ENCODE measurements around the gene FSTL1.

FSTL1 gene, protein sequence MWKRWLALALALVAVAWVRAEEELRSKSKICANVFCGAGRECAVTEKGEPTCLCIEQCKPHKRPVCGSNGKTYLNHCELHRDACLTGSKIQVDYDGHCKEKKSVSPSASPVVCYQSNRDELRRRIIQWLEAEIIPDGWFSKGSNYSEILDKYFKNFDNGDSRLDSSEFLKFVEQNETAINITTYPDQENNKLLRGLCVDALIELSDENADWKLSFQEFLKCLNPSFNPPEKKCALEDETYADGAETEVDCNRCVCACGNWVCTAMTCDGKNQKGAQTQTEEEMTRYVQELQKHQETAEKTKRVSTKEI

DNA sequence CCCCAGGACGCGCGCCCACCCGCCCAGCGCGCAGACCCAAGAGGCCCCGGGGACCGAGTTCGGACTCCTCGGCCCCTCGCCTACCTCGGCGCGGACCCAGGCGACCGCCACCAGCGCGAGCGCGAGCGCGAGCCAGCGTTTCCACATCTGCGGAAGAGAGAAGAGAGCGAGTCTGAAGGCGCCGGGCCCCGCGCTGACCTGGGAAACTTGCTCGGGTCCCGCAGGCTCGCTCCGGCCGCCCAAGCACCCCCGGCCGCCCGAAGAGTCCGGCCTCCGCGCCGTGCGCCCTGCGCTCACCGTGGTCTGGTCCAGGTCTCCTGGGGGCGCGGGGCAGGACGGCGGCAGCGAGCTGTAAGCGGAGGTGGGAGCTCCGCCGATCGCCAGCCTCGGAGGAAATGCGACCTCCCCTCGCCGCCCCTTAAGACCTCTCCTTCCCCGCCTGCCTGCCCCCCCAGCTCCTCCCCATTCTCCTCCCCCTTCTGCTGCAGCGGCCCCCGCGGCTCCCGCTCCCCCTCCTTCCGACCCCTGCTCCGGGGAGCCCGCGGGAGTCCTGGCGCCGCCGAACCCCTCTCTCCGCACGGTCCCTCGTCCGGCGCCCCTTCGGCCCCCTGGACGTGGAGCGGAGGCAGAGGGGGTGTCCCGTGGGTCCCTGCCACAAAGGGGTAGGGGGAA lies at the start of gene FSTL1:
FSTL1 (minus strand) TSS at position 393 of the 672 bp plus-strand sequence; CDS start at position 147, 246 bp downstream.
- no peak for DNase-seq (ENCODE audit: low read depth in 2 of 2)

DNA sequence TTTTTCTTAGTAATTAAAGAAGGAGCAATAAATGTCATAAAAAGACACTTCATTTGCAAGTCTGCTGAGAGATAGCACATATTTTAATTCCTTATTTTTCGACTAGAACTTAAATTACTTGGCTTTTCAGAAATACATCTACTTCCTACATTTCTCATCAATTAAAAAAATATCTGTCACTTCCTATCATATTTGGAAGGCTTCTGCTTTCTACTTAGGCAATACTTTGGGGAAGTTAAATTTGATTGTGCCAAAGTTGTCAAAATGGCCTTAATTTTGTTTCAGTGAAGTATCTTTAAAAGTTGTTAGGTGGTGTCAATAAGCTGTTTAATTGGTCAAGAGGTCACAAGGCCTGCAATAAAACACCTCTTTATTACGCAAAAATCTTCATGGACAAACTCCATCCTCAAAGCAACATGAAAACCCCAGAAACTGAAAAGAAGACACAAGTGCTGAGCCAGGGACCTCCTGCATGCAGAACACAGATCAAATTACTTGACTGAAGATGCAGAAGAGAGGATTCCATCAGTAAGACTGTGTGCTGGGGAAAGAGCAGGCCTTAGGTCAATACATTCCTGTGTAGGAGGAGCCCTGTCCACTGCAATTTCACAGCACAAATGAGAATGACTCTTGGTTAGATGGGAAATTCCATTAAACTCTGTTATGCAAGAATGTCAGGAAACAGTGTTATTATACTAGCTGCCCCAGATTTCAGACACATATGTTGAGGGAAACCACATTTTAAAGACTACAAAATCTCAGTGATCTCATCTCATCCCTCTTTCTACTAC lies 48.0 kb upstream of the FSTL1 start:
- DNase-seq (ENCODE audit: low read depth in 2 of 2), result no peak

DNA sequence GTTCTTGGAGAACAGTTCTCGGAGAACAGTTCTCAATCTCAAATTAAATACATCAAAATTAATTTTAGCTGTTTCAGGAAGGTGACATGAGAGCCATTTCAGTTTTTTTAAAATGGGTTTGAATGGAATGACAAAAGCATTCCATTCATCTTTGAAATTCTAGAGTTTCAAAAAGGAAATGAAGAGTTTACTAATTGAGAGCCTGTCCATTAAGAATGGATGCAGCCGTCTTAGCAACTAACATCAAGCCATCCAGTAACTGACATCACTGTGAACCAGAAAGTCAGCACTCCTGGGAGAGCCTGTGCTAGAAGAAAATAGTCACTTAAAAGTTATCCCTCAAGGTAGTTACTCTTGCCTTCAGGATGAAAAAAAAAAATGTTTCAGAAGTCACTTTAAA lies 47.0 kb upstream of the FSTL1 start:
- DNase-seq (ENCODE audit: low read depth in 2 of 2), result no peak

DNA sequence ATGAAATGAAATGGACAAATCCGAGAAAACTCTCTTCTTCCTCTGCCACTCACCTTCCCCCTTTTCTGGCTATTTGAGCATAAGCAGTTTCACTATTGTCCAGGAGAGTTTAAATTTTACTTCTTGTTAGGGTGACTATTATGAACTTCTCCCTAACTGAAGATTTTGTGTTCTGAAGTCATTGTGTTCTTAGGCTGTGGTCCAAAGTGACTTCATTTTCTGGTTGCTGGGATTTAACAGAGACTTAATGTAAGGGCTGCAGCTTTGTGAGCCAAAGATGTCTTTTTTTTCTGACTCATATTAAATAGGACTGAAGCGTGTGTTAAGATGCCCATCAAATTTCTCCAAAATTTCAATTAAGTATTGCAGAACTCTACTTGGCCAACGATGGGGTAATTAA lies 46.5 kb upstream of the FSTL1 start:
- DNase-seq (ENCODE audit: low read depth in 2 of 2), result no peak

DNA sequence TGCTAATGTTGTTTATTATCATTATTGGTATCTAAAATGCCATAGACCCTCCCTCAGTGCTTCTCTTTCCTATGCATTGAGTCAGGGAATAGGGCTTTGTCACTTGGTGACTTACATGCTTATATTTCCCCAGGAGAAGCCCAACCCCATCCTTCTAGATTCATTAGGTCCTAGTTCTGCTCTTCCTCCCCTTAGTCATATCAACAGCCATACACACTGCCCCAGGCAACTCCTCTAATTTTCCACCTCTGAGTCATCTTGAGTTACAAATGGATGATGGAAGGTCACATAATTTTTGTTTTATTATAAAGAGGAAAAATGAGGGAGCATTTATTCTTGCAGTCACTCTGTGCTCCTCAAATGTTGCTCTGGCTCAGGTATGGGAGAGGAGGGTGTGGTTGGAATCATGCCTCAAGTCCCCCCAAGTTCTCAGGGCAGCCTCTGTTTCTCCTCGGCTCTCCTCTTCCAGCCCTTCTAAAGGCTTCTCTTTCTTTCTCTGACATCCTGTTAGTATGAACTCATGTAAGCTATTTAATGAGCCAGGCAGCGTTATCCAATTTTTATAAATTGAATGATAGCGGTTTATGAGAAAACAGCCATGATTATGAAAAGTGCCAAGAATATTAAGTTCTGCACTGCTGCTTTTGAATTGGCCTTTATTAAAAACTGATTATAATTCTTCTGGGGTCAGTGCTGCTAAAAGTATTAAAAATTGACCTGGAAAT lies 45.6 kb upstream of the FSTL1 start:
- no peak for DNase-seq (ENCODE audit: low read depth in 2 of 2)

DNA sequence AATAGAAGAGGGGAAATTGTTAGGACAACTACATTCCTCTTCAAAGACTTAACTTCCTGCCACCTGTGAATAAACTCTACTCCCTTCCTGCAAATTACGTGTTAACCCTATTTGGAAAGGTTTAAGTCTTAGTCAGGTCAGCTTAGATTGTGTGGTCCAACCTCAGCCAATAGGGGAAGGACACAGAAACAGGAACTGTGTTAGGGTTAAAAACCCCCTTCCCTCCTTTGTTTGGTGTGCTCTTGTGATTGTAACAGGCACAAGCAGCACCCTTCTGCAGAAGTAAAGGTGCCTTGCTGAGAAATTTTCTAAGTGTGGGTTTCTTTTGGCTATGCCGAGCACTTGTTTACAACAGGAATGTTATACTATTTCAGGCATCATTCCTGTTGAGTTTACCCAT lies 45.0 kb upstream of the FSTL1 start:
- no peak for DNase-seq (ENCODE audit: low read depth in 2 of 2)

DNA sequence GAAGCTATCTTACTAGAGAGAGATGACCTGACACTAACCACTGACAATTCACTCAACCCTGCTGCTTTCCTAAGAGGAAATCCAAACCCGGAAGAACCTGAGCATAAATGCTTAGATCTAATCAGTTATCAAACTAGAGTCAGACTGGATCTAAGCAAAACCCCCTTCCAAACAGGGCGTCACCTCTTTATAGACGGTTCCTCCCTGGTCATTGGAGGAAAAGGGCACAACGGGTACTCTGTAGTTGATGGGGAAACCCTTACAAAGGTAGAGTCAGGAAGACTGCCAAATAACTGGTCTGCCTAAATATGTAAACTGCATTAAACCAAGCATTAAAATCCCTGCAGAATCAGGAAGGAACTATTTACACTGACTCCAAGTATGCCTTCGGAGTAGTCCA lies 41.3 kb upstream of the FSTL1 start:
- DNase-seq (ENCODE audit: low read depth in 2 of 2), result no peak

DNA sequence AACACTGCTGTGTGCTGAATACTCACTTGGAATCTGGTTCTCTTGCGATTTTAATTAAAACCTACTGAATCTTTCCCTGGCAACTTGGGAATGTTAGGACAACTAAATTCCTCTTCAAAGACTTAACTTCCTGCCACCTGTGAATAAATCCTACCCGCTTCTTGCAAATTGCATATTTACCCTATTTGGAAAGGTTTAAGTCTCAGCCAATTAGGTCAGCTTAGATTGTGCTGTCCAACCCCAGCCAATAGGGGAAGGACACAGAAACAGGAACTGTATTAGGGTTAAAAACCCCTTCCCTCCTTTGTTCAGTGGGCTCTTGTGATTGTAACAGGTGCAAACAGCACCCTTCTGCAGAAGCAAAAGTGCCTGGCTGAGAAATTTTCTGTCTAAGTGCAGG lies 38.6 kb upstream of the FSTL1 start:
- DNase-seq (ENCODE audit: low read depth in 2 of 2), result no peak

DNA sequence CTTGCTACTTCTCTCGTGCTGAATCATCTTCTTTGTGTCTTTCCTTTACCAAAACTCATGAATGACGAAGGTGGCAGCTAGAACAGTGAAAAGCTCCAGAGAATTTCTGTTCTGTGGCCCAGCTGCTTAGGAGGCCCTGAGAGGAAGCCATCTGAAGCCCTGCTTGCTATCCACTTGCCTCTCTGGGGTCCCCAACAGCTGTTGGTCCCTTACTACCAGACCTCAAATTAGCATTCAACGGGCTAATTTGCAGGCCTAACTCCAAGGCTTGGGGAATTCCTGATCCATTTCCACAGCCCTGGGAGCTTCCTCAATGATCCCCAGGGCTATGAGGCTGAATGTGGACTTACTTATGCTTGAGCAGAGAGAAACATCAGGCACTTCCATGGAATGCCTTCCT lies 37.5 kb upstream of the FSTL1 start:
- no peak for DNase-seq (ENCODE audit: low read depth in 2 of 2)

DNA sequence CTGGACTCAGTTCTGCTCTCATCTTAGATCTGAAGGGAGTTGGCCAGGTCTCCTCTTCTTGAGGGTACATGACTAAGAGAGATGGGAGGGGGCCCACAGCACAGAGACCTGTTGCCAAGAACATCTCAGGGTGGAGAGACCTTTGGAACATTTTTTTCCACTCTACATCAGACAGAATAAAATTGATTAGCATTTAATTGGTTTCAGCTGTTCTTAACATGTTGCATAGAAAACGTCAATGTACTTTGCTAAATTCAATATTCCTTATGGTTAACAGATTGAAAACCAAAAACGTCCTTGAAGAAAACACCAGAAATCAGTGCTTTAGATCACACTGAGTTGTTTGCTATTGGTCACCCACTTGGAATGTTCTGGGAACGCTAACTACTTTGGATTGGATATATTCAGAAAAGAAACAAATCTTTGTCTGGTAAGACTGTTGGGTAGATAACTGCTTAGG lies 36.4 kb upstream of the FSTL1 start:
- DNase-seq (ENCODE audit: low read depth in 2 of 2), result no peak

DNA sequence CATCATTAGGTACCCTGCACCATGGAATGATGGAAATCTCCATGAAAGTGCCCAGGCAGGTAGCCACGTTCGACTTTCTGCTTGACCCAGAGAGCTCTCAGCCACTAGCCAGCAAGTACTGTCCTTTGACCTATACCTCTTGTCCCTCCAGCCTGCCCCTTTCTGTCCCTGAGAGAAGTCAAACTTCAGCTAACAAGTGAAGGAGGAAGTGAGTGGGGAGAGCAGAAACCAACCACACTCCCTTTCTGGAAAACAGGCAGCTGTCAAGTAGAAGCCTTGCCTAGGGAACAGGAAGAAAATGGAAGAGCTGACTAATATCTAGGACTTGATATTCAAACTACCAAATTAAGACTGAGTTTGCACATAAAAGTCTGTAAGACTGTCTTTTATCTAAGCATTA lies 30.3 kb upstream of the FSTL1 start:
- DNase-seq (ENCODE audit: low read depth in 2 of 2), result no peak

DNA sequence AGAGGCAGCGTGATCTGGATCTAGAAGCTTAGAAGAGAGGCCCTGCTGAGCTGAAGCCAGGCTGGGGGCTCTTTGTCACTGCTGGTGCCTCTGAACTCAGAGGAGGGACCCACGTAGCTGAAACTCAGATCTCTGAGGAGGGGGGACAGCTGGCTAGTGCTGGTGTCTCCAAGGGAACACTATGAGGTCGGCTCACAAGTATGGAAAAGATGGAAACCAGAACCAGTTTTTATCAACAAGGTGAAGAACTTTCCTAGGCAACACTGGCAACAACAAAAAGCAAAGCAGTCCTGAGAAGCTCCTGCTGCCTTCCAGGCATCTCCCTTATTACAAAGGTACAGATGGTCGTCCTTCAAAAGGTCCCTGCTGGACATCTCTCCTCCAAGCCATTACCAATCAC lies 27.0 kb upstream of the FSTL1 start:
- DNase-seq (ENCODE audit: low read depth in 2 of 2), result no peak

DNA sequence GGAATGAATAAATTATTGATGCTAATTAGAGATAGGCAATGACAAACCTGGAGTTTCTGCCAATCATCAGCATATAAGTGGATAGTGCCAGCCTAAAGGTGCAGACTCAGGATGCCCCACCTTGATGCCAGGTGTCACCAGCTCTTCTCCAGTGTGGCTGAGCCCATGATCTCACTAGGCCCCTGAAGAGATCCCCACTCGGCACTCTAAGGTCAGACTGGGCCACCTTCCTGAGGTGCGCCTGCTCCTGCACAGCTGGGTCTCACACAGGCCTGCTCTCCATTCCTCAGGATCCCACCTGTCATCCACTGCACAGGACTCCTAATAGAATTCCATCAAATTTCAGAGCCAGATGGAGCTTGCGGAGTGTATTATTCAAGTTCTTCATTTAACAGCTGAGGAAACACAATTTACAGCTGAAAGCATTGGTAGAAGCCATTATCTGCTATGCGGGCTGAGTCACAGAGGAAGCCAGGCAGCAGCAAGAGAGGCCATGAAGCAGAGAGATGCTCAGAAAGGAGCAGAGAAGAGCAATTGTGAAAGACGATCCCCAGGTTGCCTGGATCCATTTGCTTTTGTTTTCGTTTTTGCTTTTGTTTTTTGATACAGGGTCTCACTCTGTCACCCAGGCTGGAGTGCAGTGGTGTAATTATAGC lies 25.1 kb upstream of the FSTL1 start:
- DNase-seq (ENCODE audit: low read depth in 2 of 2), result no peak

DNA sequence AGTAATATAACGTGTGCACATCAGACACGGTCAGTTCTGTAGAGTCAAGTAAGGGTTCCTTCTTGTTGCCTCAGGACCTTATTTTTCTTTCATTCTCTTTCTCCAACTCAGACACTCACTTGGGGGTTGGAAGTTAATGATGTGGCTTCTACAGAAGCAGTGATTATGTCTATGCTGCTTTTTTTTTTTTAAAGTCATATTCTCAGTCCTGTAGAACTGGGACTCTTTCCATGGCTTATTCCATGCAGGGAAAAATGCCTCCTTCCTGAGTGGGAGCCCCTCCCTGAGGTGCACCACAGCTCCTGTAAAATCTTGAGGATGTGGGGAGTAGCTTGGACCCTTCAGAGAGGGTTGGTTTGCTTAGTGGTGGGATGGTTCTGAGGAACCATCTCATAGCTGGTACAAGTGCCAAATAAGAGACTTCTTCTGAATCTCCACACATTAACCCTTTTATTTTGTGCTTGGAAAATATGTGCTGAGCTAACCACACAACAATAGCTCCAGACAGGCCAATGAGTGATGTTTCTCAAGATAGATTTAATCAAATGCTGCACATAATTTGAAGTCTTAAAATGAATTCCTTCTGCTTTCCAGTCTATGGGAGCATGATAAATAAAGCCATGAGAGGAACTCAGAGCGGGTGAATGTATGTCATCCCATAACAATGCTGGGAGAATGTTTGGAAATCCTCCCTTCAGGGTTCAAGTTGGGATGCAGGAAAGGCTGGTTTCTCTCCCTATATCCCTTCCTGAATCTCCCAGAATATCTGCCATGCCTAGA lies 23.3 kb upstream of the FSTL1 start:
- no peak for DNase-seq (ENCODE audit: low read depth in 2 of 2)

DNA sequence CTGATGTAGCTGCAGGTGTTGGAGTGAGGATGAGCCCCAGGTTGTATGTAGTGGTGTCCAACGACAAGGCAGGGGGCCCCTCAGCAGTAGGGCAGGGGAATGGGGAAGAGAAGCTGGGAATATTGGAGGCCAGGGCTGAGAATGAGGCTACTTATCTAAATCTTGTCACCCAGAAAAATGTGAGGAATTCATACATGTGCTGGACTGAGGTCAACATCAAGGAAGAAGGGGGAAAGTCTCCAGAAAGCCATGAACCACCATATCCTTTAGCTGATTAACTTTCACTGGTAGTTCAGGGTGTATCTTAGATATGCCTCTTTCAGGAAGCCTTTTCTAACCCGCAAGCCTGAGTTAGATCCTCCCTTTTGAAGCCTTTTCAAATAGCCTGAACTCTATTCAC lies 22.6 kb upstream of the FSTL1 start:
- no peak for DNase-seq (ENCODE audit: low read depth in 2 of 2)

DNA sequence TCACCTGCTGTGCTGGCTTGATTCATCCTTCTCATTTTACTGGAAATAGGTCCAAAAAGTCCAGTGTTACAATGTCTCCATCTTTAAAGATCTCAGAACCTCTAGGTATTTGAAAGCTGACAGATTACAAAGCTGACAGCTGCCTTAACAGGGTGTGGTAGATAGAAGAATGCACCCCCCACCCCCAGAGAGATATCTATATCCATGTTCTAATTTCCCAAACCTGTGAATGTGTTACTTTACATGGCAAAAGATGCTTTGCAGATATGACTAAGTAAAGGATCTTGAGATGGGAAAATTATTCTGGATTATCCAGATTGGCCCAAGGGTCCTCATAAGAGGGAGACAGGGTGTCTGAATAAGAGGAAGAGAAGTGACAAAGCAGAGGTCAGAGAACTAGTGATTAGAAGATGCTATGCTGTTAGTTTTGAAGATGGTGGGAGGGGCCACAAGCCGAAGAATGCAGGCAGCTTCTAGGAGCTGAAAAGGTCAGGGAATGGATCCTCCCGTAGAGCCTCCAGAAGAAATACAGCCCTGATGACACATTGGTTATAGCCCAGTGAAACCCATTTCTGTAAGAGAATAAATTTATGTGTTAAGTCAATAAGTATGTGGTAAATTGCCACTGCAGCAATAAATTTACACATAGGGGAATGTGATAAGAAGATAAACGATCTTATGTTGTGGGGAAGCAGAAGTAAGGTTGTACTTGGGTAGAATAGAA lies 21.5 kb upstream of the FSTL1 start:
- no peak for DNase-seq (ENCODE audit: low read depth in 2 of 2)

DNA sequence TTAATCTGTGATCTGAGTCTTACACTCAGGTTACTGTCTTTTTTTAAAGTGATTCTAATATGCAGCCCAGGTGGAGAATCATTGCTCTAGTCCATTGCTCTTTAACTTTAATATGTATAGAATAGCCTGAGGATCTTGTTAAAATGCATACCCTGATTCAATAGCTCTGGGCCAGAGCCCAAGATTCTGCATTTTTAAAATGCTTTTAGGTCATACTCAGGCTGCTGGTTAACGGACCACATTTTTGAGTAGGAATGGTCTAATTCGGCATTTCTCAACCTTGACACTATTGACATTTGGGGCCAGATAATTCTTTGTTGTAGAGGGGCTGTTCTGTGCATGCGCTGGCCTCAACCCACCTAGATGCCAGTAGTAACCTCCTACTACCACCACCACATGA lies 20.9 kb upstream of the FSTL1 start:
- no peak for DNase-seq (ENCODE audit: low read depth in 2 of 2)

DNA sequence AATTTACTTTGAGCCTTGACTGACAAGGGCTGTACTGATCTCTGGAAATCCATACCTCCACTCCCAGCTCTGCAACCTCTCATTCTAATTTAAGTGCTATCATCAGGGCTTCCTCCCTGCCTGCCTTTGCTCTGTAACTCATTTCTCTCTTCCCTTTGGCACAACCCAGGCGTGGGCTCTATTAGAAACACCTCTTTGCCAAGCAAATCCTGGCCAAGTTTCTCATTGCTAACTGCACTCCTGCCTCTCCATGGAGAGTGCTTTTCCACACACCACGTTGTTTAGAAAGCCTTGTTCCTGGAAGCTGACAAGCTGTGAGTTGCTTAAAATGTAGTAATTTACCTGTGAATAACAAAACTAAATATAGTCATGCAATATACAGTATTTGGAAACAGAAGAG lies 20.1 kb upstream of the FSTL1 start:
- DNase-seq (ENCODE audit: low read depth in 2 of 2), result no peak

DNA sequence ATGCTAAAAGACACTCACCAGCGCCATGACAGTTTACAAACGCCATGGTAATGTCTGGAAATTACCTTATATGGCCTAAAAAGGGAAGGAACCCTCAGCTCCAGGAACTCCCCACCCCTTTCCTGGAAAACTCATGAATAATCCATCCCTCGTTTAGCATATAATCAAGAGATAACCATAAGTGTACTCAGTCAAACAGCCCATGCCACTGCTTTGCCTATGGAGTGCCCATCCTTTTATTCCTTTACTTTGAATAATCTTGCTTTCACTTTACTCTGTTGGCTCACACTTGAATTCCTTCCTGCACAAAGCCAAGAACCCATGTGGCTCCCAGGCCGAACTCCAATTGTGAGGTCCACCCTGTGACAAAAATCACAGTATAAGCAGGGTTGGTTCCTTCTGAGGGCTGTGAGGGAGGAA lies 19.1 kb upstream of the FSTL1 start:
- no peak for DNase-seq (ENCODE audit: low read depth in 2 of 2)

DNA sequence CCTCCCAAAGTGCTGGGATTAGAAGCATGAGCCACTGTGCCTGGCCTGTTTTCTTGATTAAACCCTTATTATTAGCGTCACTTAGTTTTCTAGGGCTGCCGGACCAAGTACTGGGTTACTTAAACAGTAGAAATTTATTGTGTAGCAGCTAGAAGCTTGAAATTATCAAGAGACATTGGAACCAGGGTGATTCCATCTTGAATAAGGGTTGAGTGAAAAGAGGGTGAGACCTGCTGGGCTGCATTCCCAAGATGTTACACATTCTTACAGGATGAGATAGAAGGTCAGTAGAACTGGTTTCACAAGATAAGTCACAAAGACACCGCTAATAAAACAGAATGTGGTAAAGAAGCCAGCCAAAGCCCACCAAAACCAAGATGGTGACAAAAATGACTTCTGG lies 18.6 kb upstream of the FSTL1 start:
- no peak for DNase-seq (ENCODE audit: low read depth in 2 of 2)

Measured in stimulated activated CD4-positive, alpha-beta T cell treated with anti-CD3 and anti-CD28 coated beads, Interleukin-1b, Interleukin-23, amount 100 ng/mL, for 4 hours (primary cell).